Amniotic epithelial cell (primary cell): ENCODE data around the gene STPG1.

Experiments
- DNase-seq: peaks from one replicate; pipeline ENCODE4 v3.0.0-alpha.2; 2010; ENCODE audit warnings: low read depth

STPG1 gene

GRCh38 chr1:24369801-24370200 is 43.8 kb downstream of the STPG1 start:
- no peak for DNase-seq

DNA sequence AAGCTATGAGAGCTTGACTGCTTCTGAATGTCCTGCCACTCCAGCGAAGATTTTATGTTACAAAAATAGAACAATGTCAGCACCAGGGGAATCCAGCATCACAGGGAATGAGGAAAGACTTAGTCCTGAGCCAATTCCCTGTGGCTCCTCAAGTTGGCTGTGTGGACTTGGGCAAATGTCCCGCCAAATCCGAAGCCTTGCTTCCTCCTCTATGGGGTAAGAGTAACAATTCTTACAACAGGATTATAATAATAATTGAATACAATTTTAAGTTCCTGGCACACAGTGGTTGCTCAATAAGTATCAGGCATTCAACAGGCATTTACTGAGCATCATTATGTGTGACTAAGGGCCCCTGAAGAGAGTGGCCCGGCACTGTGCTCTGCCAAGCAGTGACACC is 44.4 kb downstream of the STPG1 start:
- DNase-seq = no peak

DNA sequence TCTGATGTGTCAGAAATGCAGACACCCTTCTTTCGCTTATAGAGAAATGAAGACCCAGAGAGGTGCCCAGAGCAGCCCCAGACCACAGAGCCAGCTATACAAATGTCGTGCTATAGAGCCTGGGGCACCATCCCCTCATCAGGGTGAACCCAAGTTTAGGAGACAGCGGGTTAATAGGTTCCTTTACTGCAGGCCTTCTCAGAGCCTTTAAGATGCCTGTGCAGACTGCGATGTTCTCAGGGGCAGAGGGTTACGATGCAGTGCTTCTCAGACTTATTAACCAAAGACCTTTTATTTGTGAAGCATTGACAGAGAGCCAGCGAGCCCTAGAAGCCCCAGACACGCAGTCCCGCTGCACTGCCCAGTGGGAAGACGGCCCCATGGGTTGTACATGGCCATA is 46.9 kb downstream of the STPG1 start:
- no peak for DNase-seq

DNA sequence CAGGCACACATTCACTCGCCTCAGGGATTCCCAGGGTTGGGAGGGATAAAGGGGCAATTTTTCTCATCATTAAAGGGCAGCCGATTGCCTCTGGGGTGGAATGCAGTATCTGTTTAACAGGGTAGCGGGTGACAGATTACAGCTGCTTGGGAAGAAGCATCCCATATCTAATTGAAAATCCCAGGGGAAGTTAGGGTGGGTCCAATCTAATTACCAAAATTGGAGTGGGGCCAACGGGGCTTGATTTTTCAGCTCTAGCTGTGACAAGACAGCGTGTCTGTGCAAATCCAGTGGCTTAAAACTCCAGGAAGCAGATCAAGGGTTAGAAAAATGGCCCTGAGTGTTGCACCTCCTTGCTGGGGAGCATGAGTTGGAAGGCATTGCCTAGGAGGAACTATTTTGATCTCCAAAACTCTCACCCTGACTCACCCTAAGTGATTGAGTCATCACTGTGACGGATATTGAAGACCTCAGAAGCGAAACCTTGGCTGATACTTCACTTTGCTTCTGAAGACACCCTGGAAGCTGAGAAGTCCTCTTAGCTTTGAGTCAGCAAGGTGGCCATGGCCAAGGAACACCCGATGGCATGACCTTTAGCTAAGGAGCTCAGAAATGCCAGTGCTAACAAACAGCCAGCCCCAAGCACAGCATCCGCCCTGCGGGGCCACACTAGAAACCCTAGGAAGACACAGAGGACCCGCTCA is 48.5 kb downstream of the STPG1 start:
- peak; percentile 79 for DNase-seq

- peak; percentile 61 for DNase-seq
These were observed 49.0 kb downstream of the STPG1 start for GRCh38 chr1:24364605-24364974.

- DNase-seq = no peak
These were observed 49.6 kb downstream of the STPG1 start for GRCh38 chr1:24363994-24364393.

DNA sequence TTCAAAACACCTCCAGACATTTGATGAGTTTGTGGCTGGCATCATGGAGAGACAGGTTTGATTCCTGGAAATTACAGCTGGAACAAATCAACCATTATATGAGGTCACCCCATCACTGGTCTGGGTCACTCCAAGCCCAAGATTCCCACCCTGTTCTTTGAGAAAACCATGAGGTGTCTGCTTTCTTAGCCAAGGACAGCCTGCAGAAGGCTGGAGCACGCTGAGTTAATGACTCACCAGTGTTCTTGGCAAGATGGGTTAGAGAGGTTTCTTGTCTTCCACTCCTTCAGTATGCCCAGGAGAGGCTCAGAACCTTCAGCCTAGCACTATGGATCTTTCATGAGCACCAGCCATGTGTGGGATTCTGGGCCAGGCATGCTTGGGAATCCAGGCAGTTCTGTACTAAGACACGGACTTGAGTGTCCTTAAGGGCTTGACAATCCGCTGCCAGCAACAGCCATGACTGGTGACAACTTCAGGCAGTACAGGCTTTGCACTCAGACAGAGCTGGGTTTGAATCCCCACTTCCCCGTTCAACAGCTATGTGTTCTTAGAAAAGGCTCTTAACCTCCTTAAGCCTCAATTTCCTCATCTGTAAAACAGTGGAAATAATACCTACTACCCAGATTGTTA is 50.5 kb downstream of the STPG1 start:
- DNase-seq = peak; percentile 93

GRCh38 chr1:24362396-24362795 is 51.2 kb downstream of the STPG1 start:
- DNase-seq = no peak

- DNase-seq = no peak
These were observed 51.8 kb downstream of the STPG1 start for GRCh38 chr1:24361811-24362210.

- DNase-seq = no peak
These were observed 52.9 kb downstream of the STPG1 start for GRCh38 chr1:24360681-24361080.

DNA sequence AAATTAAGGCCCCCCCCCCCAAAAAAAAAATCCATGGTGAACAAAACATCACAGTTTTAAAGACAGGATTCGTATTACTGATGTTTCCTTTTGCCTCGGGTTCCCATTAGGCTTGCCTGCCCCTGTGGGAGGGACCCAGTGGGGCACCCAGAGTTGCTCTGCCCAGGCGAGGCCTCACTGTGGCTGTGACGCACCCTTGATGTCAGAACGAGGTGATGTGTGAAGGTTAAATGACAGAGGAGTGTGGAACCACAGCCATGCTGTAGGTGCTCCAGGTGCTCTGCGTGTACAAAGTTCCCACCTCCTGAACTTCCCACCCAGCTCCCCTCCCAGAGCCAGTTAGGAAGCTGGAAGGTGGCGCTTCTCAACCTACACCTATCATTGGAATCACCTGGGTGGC is 56.5 kb downstream of the STPG1 start:
- no peak for DNase-seq

GRCh38 chr1:24355466-24355865 is 58.1 kb downstream of the STPG1 start:
- DNase-seq = no peak

- DNase-seq = no peak
These were observed 60.2 kb downstream of the STPG1 start for GRCh38 chr1:24353292-24353891.

DNA sequence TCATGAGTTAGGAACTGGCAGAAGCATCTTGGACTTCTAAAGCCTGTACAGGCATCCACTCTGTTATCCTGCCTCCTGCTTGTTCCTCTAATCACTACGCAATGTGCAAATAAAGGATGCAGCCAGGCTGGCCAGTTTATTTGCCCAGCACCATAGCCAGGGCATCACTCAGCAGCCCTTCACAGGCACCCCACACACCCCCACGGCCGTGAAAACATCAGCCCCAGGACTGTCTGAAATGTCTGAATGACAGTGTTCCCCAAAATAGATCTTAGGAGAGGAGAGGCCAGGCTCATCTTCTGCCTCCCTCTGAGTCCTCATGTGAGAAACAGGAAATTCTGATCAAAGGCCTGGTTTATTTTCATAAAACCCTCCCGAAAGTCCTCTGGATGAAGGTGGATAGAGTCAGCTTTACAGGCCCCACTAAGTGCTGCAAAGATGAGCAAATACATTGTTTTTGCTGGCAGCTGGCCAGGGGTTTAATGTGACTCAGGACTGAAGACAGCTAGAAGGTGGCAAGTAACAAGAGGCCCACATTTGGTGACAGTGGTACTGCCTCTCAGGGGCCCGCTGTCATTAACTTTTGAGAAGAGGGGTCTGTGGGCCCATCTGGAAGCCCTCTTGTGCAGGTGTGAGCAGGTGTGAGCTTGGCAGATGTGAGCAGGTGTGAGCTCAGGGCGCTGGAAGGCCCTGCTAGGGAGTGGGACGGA is 61.5 kb downstream of the STPG1 start:
- no peak for DNase-seq

DNA sequence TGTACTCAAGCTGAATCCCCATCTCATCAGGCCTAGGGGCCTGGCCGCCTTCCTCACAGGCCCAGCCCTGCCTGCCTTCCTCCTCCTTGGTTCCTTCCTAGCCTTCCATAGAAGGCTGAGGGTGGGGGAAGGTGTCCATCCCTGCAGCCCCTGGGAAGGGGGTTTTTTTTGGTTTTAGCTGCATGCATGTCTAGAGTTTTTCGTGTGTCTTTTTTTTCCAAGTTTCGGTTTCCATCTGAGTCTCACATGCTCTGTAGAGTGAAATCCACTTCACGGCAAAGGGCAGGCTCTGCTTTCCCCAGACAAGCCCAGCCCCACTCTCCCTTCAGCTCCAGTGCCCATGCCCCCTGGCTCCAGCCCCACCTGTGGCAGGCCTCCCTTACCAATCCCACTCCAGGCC is 62.3 kb downstream of the STPG1 start:
- DNase-seq = no peak

- peak; percentile 76 for DNase-seq
These were observed 63.7 kb downstream of the STPG1 start for GRCh38 chr1:24349891-24350290.

- DNase-seq = no peak
These were observed 65.4 kb downstream of the STPG1 start for GRCh38 chr1:24348196-24348595.

DNA sequence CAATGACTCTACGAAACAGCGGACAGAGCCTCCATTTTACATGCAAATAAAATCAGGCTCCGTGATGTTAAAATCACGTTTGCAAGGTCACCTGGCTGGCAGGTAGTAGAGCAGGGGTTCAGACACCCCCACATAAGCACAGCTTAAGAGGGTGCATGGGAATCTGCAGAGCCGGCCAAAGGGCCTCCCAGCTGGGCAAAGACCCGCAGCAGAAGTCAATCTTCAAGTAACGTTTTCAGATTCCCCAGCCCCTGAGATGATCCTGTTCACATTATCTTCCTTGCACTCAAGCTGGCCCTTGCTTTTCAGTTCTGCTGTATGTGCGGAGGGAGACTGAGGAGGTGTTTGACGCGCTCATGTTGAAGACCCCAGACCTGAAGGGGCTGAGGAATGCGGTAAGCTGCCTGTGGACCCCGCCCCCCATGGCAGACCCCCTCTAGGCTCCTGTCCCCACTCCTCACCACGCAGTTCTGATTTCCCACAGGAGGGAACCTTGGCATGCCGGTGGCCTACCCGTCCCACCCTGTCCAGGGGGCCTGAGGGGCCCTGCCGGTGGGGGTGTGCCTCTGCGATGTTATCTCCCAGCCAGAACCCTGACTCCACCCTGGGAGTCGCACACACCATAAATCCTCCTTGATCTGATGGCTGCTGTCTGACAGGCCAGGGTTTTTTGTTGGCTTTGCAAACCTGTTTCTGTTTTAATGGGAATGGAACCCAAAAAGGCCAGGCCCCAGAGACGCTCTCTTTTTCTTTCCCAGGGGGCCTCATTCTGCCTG is 66.2 kb downstream of the STPG1 start:
- no peak for DNase-seq

GRCh38 chr1:24345334-24345733 is 68.2 kb downstream of the STPG1 start:
- DNase-seq = no peak

DNA sequence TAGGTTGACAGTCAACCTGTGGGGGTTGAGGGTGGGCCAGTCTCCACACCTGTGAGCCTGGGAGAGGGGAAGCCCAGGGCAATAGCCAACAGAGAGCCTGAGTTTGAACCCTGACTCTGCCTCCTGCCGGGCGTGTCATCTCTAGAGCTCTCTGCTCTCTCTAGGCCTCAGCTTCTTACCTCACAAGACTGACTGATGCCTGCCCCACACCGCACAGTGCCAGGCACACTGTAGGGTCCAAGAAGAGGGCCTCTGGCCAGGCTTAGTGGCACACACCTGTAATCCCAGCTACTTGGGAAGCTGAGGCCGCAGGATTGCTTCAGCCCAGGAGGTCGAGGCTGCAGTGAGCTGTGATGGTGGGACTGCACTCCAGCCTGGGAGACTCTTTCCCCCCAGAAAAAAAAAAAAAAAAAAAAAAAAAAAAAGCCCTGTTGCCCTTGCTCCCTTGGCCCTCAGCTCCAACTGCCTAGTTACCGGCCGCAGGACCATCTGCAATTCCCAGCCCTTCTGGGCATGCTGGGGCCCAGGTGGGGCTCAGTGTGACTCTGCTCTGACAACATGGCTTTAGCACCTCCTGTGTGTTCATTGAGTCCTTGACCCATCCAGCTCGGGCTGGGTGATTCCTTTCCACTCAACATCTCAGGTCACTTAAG is 69.4 kb downstream of the STPG1 start:
- no peak for DNase-seq

GRCh38 chr1:24343412-24344089 is 70.0 kb downstream of the STPG1 start:
- DNase-seq = no peak
